ENCODE data around the gene CNOT6.

Gene CNOT6

GRCh38 chr5:180625791-180626660, 131.8 kb downstream of the CNOT6 start:
- DNase-seq (ENCODE audit: low read depth): no peak
- TF ChIP-seq CTCF (IDR thresholded peaks at IDR 0.05; ENCODE audit: low read depth, low read length, missing control alignments): no peak
- no peak overlapping the region for H3K4me3 ChIP-seq (ENCODE audit: low read depth, low read length)

- no peak for TF ChIP-seq CTCF (IDR thresholded peaks at IDR 0.05; ENCODE audit: low read depth, low read length, missing control alignments)
- no peak for DNase-seq (ENCODE audit: low read depth)
- no peak overlapping the region for H3K4me3 ChIP-seq (ENCODE audit: low read depth, low read length)
Measured at GRCh38 chr5:180626661-180627385, 132.6 kb downstream of the CNOT6 start.

- DNase-seq (ENCODE audit: low read depth): no peak
- no peak for TF ChIP-seq CTCF (IDR thresholded peaks at IDR 0.05; ENCODE audit: low read depth, low read length, missing control alignments)
- no peak overlapping the region for H3K4me3 ChIP-seq (ENCODE audit: low read depth, low read length)
Measured at GRCh38 chr5:180627386-180628120, 133.4 kb downstream of the CNOT6 start.

Measured in GM12864 (cell line).